NT2/D1 (cell line): Measurements from ENCODE around the gene ZBTB37.
A peak's percentile ranks its signal among the peaks of the same experiment; 100 is the strongest.
"Not testable (repeated sequence)": the region's sequence is repeated elsewhere in the genome, so short reads cannot be mapped to it uniquely, and the experiment has no call there.

Experiments used
- DNase-seq: peaks from one replicate; pipeline ENCODE4 v3.0.0-alpha.2; 2011; ENCODE audit warnings: low read depth, low spot score
- H3K27me3 ChIP-seq: 2 replicates; pipeline ENCODE4 v1.6.0; 2011; ENCODE audit warnings: mild to moderate bottlenecking; ENCODE audit not compliant: insufficient read length, insufficient read depth
- H3K36me3 ChIP-seq: 2 replicates; pipeline ENCODE4 v1.6.1; 2011; ENCODE audit warnings: mild to moderate bottlenecking, low read length, mixed read lengths; ENCODE audit not compliant: insufficient read depth, insufficient read length
- H3K4me1 ChIP-seq: 2 replicates; pipeline ENCODE4 v1.5.1; 2011; ENCODE audit not compliant: insufficient read depth, insufficient read length
- H3K4me3 ChIP-seq: 2 replicates; pipeline ENCODE4 v1.5.1; 2011; ENCODE audit warnings: low read depth; ENCODE audit not compliant: insufficient read length
- H3K9ac ChIP-seq: 2 replicates; pipeline ENCODE4 v1.6.0; 2011; ENCODE audit warnings: low read depth; ENCODE audit not compliant: insufficient read length
- H3K9me3 ChIP-seq: 2 replicates; pipeline ENCODE4 v1.5.1; 2011; ENCODE audit warnings: mild to moderate bottlenecking, low read length; ENCODE audit not compliant: insufficient read depth
- SUZ12 ChIP-seq: IDR thresholded peaks from 2 replicates; pipeline ENCODE4 v1.6.1; 2011; ENCODE audit not compliant: insufficient read length, insufficient read depth; ENCODE audit errors: extremely low read depth
- YY1 ChIP-seq: IDR thresholded peaks from 2 replicates; pipeline ENCODE4 v1.6.1; 2011; ENCODE audit not compliant: insufficient read length, insufficient read depth
- ZNF274 ChIP-seq: IDR thresholded peaks from 2 replicates; pipeline ENCODE4 v1.6.1; 2011; ENCODE audit warnings: mild to moderate bottlenecking, low read depth, low read length

The ZBTB37 gene

DNA sequence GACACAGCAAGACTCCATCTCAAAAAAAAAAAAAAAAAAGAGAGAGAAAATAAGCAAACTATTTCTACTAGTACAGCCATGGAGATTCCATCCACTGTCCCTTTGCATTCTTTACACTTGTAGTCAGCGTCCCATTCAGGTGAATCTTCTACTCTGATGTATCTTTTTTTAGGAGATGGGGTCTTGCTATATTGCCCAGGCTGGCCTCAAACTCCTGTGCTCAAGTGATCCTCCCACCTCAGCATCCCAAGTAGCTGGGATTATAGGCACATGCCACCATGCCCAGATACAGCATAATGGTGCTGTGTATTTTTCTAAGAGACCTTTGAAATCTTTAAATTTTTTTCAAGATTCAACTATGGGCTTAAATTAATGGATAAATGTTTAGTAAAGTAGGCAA, 35.4 kb upstream of the ZBTB37 start:
- Histone ChIP-seq H3K9me3 (no peaks in the 10 kb centered on the region), H3K4me3 (no peak overlapping the region), H3K27me3 (no peaks in the 10 kb centered on the region), H3K9ac (no peak overlapping the region), H3K36me3 (peaks cover 80% of the 10 kb centered on the region), H3K4me1 (no peaks in the 10 kb centered on the region)
- DNase-seq: no peak
- TF ChIP-seq YY1 (no peak), ZNF274 (no peak), SUZ12 (no peak)

- Histone ChIP-seq H3K27me3 (no peaks in the 10 kb centered on the region), H3K4me1 (peaks cover 4% of the 10 kb centered on the region), H3K4me3 (no peak overlapping the region), H3K9me3 (no peaks in the 10 kb centered on the region), H3K9ac (no peak overlapping the region), H3K36me3 (peaks cover 69% of the 10 kb centered on the region)
- TF ChIP-seq YY1 (no peak), ZNF274 (no peak), SUZ12 (no peak)
- no peak for DNase-seq
Measured at GRCh38 chr1:173852105-173852504, 16.1 kb upstream of the ZBTB37 start.

GRCh38 chr1:173853074-173853473, 15.1 kb upstream of the ZBTB37 start:
- H3K4me3 ChIP-seq: no peak overlapping the region
- H3K9me3 ChIP-seq: no peaks in the 10 kb centered on the region
- H3K27me3 ChIP-seq: no peaks in the 10 kb centered on the region
- H3K4me1 ChIP-seq: peaks cover 4% of the 10 kb centered on the region
- DNase-seq: peak; percentile 91
- H3K36me3 ChIP-seq: peaks cover 77% of the 10 kb centered on the region
- TF ChIP-seq ZNF274: no peak
- no peak overlapping the region for H3K9ac ChIP-seq

DNA sequence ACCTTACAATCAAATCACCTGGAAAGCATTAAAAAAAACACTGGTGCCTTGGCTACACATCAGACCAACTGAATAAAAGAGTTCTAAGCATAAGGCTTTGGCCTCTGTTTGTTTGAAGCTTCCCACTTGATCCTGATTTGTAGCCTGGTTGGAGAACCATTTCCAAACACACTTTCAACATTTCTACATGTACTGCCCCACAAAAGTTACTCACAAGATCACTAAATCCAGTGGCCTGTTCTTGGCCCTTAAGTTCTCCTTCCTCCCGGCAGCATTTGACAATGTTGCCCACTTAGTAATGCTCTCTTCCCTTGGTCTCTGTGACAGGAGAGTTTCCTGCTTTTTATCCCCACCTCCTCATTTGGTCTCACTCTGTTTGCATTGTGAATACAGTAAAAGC, 12.2 kb upstream of the ZBTB37 start:
- TF ChIP-seq YY1 (no peak), SUZ12 (no peak), ZNF274 (no peak)
- Histone ChIP-seq H3K27me3 (no peaks in the 10 kb centered on the region), H3K4me1 (peaks cover 4% of the 10 kb centered on the region), H3K9me3 (no peaks in the 10 kb centered on the region), H3K36me3 (peaks cover 88% of the 10 kb centered on the region), H3K9ac (no peak overlapping the region), H3K4me3 (no peak overlapping the region)
- no peak for DNase-seq

DNA sequence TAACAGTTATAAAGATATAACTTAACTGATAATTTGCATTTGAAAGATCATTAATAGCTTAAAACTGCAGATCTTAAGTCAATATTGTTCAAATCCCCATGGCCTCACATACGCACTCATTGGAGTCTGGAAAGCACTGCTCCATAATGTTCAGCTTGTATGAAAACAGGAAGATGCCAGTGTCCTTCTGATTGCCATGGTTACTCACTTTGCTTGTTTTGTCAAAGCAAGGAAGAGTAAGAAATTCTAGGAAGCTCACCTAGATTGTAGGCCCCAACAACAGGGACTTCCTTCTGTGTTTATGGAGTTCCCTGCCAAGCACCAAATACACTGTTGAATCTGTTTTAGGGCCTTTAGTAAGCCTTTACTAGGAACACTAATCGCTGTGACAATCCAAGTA, 11.3 kb upstream of the ZBTB37 start:
- Histone ChIP-seq H3K4me1 (peaks cover 4% of the 10 kb centered on the region), H3K4me3 (no peak overlapping the region), H3K27me3 (no peaks in the 10 kb centered on the region), H3K9me3 (no peaks in the 10 kb centered on the region), H3K9ac (no peak overlapping the region), H3K36me3 (peaks cover 86% of the 10 kb centered on the region)
- no peak for TF ChIP-seq ZNF274
- no peak for TF ChIP-seq SUZ12
- TF ChIP-seq YY1: no peak
- no peak for DNase-seq

- Histone ChIP-seq H3K9me3 (no peaks in the 10 kb centered on the region), H3K36me3 (peaks cover 84% of the 10 kb centered on the region), H3K4me1 (peaks cover 4% of the 10 kb centered on the region), H3K27me3 (no peaks in the 10 kb centered on the region), H3K9ac (no peak overlapping the region), H3K4me3 (no peak overlapping the region)
- TF ChIP-seq ZNF274 (no peak), YY1 (no peak), SUZ12 (no peak)
- DNase-seq: no peak
Measured at GRCh38 chr1:173857363-173857917, 10.7 kb upstream of the ZBTB37 start.

DNA sequence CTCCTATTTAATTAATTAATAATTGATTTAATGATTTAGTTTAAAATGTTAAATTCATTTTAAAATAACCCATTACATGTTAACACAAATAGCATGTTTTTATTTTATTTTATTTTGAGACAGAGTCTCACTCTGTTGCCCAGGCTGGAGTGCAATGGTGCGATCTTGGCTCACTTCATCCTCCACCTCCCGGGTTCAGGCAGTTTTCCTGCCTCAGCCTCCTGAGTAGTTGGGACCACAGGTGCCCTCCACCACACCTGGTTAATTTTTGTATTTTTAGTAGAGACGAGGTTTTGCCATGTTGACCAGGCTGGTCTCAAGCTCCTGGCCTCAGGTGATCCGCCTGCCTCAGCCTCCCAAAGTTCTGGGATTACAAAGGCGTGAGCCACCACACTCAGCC, 8.6 kb upstream of the ZBTB37 start:
- H3K36me3 ChIP-seq: peaks cover 88% of the 10 kb centered on the region
- DNase-seq: not testable (repeated sequence)

GRCh38 chr1:173860065-173860464, 8.1 kb upstream of the ZBTB37 start:
- H3K9me3 ChIP-seq: no peaks in the 10 kb centered on the region
- H3K4me1 ChIP-seq: no peaks in the 10 kb centered on the region
- H3K4me3 ChIP-seq: no peak overlapping the region
- DNase-seq: no peak
- H3K36me3 ChIP-seq: peaks cover 88% of the 10 kb centered on the region
- H3K9ac ChIP-seq: no peak overlapping the region
- no peaks in the 10 kb centered on the region for H3K27me3 ChIP-seq
- TF ChIP-seq ZNF274 (no peak), SUZ12 (no peak), YY1 (no peak)

More for the DNA sequence above, 8.6 kb upstream of the ZBTB37 start:
- H3K9ac ChIP-seq, H3K4me3 ChIP-seq, H3K27me3 ChIP-seq, H3K9me3 ChIP-seq, H3K4me1 ChIP-seq: not testable (repeated sequence)
